Measurements from ENCODE around the gene SLC5A2. TPM values are rescaled to one million over a fixed set of nuclear protein-coding genes. Genes with fewer than 3 reads are reported as not detected.

The SLC5A2 gene
- total RNA-seq, 4 donors from 2014 or later: 1.1 to 1.4 TPM; not detected in 2

DNA sequence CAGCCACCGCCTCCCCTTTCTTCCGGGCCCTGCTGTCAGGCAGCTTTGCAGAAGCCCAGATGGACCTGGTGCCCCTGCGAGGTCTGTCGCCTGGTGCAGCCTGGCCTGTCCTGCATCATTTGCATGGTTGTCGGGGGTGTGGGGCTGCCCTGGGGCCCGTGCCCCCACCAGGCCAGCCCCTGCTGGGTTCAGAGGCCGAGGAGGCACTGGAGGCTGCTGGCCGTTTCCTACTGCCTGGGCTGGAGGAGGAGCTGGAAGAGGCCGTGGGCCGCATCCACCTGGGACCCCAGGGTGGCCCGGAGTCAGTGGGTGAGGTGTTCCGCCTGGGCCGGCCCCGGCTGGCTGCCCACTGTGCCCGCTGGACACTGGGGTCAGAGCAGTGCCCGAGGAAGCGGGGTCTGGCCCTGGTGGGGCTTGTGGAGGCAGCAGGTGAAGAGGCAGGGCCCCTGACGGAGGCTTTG is 16.5 kb upstream of the SLC5A2 start:
- Histone ChIP-seq H3K4me1 (peaks cover 8% of the 10 kb centered on the region), H3K27me3 (no peaks in the 10 kb centered on the region), H3K9me3 (no peaks in the 10 kb centered on the region), H3K4me3 (no peak overlapping the region), H3K27ac (no peak overlapping the region), H3K36me3 (peaks cover 49% of the 10 kb centered on the region)
- TF ChIP-seq, protein P1, sequence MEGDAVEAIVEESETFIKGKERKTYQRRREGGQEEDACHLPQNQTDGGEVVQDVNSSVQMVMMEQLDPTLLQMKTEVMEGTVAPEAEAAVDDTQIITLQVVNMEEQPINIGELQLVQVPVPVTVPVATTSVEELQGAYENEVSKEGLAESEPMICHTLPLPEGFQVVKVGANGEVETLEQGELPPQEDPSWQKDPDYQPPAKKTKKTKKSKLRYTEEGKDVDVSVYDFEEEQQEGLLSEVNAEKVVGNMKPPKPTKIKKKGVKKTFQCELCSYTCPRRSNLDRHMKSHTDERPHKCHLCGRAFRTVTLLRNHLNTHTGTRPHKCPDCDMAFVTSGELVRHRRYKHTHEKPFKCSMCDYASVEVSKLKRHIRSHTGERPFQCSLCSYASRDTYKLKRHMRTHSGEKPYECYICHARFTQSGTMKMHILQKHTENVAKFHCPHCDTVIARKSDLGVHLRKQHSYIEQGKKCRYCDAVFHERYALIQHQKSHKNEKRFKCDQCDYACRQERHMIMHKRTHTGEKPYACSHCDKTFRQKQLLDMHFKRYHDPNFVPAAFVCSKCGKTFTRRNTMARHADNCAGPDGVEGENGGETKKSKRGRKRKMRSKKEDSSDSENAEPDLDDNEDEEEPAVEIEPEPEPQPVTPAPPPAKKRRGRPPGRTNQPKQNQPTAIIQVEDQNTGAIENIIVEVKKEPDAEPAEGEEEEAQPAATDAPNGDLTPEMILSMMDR (IDR thresholded peaks at IDR 0.05): no peak
- TF ChIP-seq POLR2AphosphoS5 (IDR thresholded peaks at IDR 0.05) (no peak), POLR2A (IDR thresholded peaks at IDR 0.05) (no peak), EP300 (IDR thresholded peaks at IDR 0.05) (no peak)
- no peak for DNase-seq (ENCODE audit: low spot score in 2 of 2)
- 95% methylated on average over 3 of the region's 18 CpGs for WGBS

DNA sequence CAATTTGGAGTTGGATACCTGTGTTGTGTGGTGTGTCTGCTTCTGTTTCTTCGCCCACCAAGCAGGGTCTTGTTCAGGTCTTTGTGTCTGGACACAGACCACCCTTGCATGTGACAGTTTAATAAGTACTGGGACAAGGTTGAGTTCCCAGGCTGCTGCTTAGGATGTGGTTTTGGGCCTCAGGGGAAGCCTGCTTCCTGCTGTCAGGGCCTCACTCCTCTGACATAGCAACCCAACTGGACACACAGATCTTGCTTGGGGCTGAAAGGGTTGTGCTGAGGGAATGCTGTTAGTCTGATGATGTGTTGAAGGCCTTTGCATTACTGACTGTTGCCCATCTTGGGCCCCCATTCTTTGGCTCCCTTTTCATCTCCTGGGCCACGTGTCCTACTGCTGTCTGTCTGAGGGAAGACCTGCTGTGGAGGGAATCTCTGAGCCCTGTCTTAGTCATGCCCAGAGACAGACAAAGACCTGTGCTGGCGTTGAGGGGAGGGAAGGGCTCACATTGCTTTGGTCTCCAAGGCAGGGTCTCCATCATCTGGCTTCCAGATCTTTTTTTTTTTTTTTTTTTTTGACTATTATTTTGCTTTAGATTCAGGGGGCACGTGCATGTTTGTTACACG is 15.7 kb upstream of the SLC5A2 start:
- H3K36me3 ChIP-seq: peaks cover 45% of the 10 kb centered on the region
- H3K27me3 ChIP-seq: no peaks in the 10 kb centered on the region
- H3K27ac ChIP-seq: no peak overlapping the region
- 72% methylated on average over 5 of the region's 5 CpGs for WGBS
- TF ChIP-seq POLR2AphosphoS5 (IDR thresholded peaks at IDR 0.05): no peak
- TF ChIP-seq, protein P1 (IDR thresholded peaks at IDR 0.05): no peak
- no peak for TF ChIP-seq POLR2A (IDR thresholded peaks at IDR 0.05)
- no peak overlapping the region for H3K4me3 ChIP-seq
- no peaks in the 10 kb centered on the region for H3K9me3 ChIP-seq
- DNase-seq (ENCODE audit: low spot score in 2 of 2): no peak
- H3K4me1 ChIP-seq: peaks cover 16% of the 10 kb centered on the region

DNA sequence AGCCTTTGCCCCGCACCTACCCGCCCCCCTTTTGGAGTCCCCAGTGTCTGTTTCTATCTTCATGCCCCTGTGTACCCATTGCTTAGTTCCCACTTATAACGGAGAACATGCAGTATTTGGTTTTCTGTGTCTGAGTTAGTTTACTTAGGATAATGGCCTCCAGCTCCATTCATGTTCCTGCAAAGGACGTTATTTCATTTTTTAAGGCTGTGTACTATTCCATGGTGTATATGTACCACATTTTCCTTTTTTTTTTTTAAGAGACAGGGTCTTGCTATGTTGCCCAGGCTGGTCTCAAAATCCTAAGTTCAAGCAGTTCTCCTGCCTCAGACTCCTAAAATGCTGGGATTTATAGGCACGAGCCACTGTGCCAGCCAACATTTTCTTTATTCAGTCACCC is 15.1 kb upstream of the SLC5A2 start:
- DNase-seq (ENCODE audit: low spot score in 2 of 2): no peak
- no peak for TF ChIP-seq POLR2AphosphoS5 (IDR thresholded peaks at IDR 0.05)
- TF ChIP-seq, protein P1 (IDR thresholded peaks at IDR 0.05): no peak
- no peak for TF ChIP-seq POLR2A (IDR thresholded peaks at IDR 0.05)
- no peak for TF ChIP-seq EP300 (IDR thresholded peaks at IDR 0.05)
- Histone ChIP-seq H3K27me3 (no peaks in the 10 kb centered on the region), H3K4me3 (no peak overlapping the region), H3K9me3 (no peaks in the 10 kb centered on the region), H3K36me3 (peaks cover 40% of the 10 kb centered on the region), H3K4me1 (peaks cover 22% of the 10 kb centered on the region), H3K27ac (no peak overlapping the region)
- WGBS: 91% methylated on average over 5 of the region's 5 CpGs

DNA sequence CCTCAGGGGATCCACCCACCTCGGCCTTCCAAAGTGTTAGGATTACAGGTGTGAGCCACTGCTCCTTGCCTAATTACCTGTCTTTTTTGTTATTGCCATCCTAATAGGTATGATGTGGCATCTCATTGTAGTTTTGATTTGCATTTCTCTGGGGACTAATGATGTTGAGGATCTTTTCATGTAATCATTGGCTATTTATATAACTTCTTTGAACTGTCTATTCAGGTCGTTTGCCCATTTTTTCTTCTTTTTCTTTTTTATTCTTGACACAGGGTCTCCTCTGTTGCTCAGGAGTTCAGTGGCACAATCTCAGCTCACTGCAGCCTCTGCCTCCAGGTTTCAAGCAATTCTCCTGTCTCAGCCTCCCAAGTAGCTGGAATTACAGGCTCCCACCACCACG is 12.3 kb upstream of the SLC5A2 start:
- no peaks in the 10 kb centered on the region for H3K9me3 ChIP-seq
- H3K27me3 ChIP-seq: no peaks in the 10 kb centered on the region
- no peak overlapping the region for H3K27ac ChIP-seq
- H3K4me1 ChIP-seq: peaks cover 38% of the 10 kb centered on the region
- H3K4me3 ChIP-seq: no peak overlapping the region
- TF ChIP-seq, protein P1 (IDR thresholded peaks at IDR 0.05): no peak
- no peak for TF ChIP-seq EP300 (IDR thresholded peaks at IDR 0.05)
- TF ChIP-seq POLR2AphosphoS5 (IDR thresholded peaks at IDR 0.05): no peak
- TF ChIP-seq POLR2A (IDR thresholded peaks at IDR 0.05): no peak
- peaks cover 32% of the 10 kb centered on the region for H3K36me3 ChIP-seq
- WGBS: 78% methylated on average over 3 of the region's 3 CpGs
- no peak for DNase-seq (ENCODE audit: low spot score in 2 of 2)

DNA sequence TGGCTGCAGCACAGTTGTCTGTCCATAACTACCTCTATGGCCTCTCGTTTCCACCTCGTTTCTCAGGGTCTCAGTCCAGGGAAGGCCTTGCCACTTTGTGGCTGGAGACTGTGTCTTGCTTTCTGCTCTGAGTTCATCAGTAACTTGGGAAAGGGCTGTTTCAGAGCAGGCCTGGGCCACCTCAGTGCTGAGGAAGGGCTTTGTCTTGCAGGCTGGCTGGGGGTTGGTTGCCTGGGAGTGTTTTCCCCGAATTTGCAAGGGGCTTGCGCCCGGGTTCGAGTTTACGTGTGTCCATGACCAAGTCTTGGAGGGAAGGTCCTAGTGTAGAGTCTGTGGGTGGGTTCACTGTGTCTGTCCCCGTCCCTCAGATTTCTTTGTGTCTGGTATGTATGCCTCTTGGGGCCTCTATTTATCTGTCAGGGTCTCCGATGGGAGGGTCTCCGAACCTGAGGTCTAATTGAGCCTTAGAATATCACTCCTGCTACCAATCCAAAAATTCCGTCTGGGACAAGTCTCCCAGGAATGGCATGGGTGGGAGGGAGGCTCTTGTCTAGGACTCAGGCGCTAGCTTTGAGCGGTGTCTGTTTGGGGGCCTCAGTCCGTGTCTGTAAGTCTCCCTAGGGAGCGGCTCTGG is 11.6 kb upstream of the SLC5A2 start:
- Histone ChIP-seq H3K4me1 (peaks cover 46% of the 10 kb centered on the region), H3K4me3 (peak overlapping the region; percentile 67), H3K27me3 (no peaks in the 10 kb centered on the region), H3K36me3 (peaks cover 32% of the 10 kb centered on the region), H3K27ac (peak overlapping the region; percentile 89), H3K9me3 (no peaks in the 10 kb centered on the region)
- WGBS: 46% methylated on average over 3 of the region's 15 CpGs
- no peak for DNase-seq (ENCODE audit: low spot score in 2 of 2)
- TF ChIP-seq, protein P1 (IDR thresholded peaks at IDR 0.05): no peak
- TF ChIP-seq POLR2A (IDR thresholded peaks at IDR 0.05): no peak
- no peak for TF ChIP-seq POLR2AphosphoS5 (IDR thresholded peaks at IDR 0.05)
- TF ChIP-seq EP300 (IDR thresholded peaks at IDR 0.05): no peak
